Gastrocnemius medialis (tissue), 4 donors: ENCODE data around the gene TLL2. TPM values are rescaled to one million over a fixed set of nuclear protein-coding genes. Genes with fewer than 3 reads are reported as not detected.

Experiments
- ATAC-seq, 2 donors: fragments of 150-250 bp; one replicate each; pipeline ENCODE4 v1.9.1; 2016
- DNase-seq, 2 donors: peaks; one replicate each; pipeline ENCODE4 v3.0.0-alpha.2; 2019
- H3K27ac ChIP-seq, 4 donors: fragments of 200-600 bp; sonication (generic); 1 replicate in 1 of 4; 2 replicates in 3 of 4; pipeline ENCODE4 v1.5.1; 2016 to 2018; ENCODE audit warnings: mild to moderate bottlenecking in 2 of 4, moderate library complexity in 1 of 4
- H3K27me3 ChIP-seq, 3 donors: fragments of 200-600 bp; sonication (generic) in 2 of 3; 1 replicate in 1 of 3; 2 replicates in 2 of 3; pipeline versions ENCODE4 v1.5.1 to v1.6.0; 2016 to 2019; ENCODE audit warnings: mild to moderate bottlenecking in 1 of 3, moderate library complexity in 1 of 3
- H3K36me3 ChIP-seq, 2 donors: fragments of 200-600 bp; sonication (generic) in 1 of 2; one replicate each; pipeline ENCODE4 v1.5.1; 2017 to 2018
- H3K4me1 ChIP-seq, 2 donors: fragments of 200-600 bp; sonication (generic) in 1 of 2; one replicate each; pipeline ENCODE4 v1.5.1; 2016 to 2017; ENCODE audit warnings: mild to moderate bottlenecking in 2 of 2
- H3K4me3 ChIP-seq, 4 donors: fragments of 200-600 bp; sonication (generic) in 3 of 4; 1 replicate in 1 of 4; 2 replicates in 3 of 4; pipeline ENCODE4 v1.5.1; 2016 to 2019; ENCODE audit warnings: mild to moderate bottlenecking in 2 of 4
- H3K9me3 ChIP-seq, 3 donors: fragments of 200-600 bp; sonication (generic) in 2 of 3; 1 replicate in 1 of 3; 2 replicates in 2 of 3; pipeline ENCODE4 v1.5.1; 2016 to 2019
- POLR2A ChIP-seq, 2 donors: fragments of 450-650 bp; IDR thresholded peaks; one replicate each; pipeline ENCODE4 v1.6.1; 2017; ENCODE audit warnings: antibody characterized with exemption in 2 of 2, mild to moderate bottlenecking in 2 of 2, moderate library complexity in 2 of 2
- in situ Hi-C, 4 donors: fragments of 200-750 bp; cut with MboI; loops; one replicate each; pipeline versions ENCODE4 v1.15.0 to v1.8.0; 2017; ENCODE audit warnings: low sequenced_read_pairs in 4 of 4
- intact Hi-C: fragments of 100-400 bp; cut with DNase I; formaldehyde crosslinking; loops from one replicate; pipeline ENCODE4 v1.15.1; 2023; ENCODE audit warnings: low total_unique reads
- total RNA-seq, 4 donors: library from RNA; depleted of rRNA; stranded (reverse); fragments of >200 nt; gene quantifications; one replicate each; pipeline versions ENCODE4 v1.1.0 to v1.2.3, GENCODE V29; 2016
- TF ChIP-seq, protein P1 (sequence below), 5 experiments: fragments of 450-650 bp in 3 of 5; fragments of 200-600 bp in 2 of 5; sonication (generic) in 2 of 5; IDR thresholded peaks in 4 of 5; conservative IDR thresholded peaks in 1 of 5; 1 replicate in 4 of 5; 2 replicates in 1 of 5; pipeline ENCODE4 v1.5.1; 2016 to 2019; ENCODE audit warnings: antibody characterized with exemption in 5 of 5, mild to moderate bottlenecking in 3 of 5, moderate library complexity in 3 of 5

TLL2 gene
- total RNA-seq, 4 donors from 2014 or later: 0.10 to 1.0 (median 0.44) TPM; not detected in 1

DNA sequence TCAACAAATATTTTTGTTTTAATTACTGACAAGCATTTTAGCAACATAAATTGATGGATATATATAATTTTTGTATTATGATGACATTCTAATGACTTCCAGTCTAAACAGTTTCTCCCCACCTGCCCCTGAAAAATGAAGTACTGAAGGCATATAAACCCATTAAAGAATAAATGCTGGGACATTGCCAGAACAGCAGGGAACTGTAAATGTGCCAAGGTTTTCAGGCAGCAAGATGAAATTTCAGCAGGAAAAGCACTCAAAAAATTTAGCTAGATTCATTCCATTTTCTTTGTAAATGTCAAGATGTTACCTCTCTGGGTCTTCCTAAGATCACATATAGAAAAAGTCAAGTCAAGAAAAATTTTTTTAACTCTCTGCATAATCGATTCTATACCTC lies 11.0 kb upstream of the TLL2 start:
- ATAC-seq: no peak
- Histone ChIP-seq H3K36me3 (peaks cover 0 to 55% of the 10 kb centered on the region in 2 donors), H3K4me1 (peaks cover 3 to 9% of the 10 kb centered on the region in 2 donors), H3K27me3 (no peaks in the 10 kb centered on the region), H3K9me3 (no peaks in the 10 kb centered on the region), H3K27ac (no peak overlapping the region), H3K4me3 (no peak overlapping the region)
- no peak for DNase-seq
- in situ Hi-C loops (loop anchor here in 1 of 4 donors (25.0 kb wide), 1 partner anchor 137 kb away; no protein-coding TSS in a partner anchor), intact Hi-C loops (no loop called here)
- no peak for TF ChIP-seq POLR2A (IDR thresholded peaks at IDR 0.05)
- TF ChIP-seq, protein P1, sequence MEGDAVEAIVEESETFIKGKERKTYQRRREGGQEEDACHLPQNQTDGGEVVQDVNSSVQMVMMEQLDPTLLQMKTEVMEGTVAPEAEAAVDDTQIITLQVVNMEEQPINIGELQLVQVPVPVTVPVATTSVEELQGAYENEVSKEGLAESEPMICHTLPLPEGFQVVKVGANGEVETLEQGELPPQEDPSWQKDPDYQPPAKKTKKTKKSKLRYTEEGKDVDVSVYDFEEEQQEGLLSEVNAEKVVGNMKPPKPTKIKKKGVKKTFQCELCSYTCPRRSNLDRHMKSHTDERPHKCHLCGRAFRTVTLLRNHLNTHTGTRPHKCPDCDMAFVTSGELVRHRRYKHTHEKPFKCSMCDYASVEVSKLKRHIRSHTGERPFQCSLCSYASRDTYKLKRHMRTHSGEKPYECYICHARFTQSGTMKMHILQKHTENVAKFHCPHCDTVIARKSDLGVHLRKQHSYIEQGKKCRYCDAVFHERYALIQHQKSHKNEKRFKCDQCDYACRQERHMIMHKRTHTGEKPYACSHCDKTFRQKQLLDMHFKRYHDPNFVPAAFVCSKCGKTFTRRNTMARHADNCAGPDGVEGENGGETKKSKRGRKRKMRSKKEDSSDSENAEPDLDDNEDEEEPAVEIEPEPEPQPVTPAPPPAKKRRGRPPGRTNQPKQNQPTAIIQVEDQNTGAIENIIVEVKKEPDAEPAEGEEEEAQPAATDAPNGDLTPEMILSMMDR (IDR thresholded peaks at IDR 0.05 in 4 of 5, conservative IDR thresholded peaks at IDR 0.05 in 1 of 5): no peak

DNA sequence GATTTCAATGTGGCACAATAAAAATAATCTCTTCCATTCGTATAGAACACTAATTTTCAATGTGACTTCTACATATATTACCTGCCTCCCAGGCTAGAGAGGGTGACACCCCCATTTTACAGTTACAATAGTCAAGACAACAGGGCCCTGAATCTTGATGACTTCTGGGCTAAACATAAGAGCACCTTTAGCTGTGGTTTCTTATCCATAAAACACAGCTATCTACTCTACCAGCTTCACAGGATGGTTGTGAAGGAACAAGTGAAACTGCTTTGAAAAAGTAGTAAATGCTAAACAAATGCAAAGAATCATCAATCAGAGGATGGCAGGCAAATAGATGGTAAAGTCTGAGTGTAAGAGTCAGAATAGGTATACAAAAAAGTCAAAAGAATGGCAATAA lies 3.6 kb upstream of the TLL2 start:
- intact Hi-C loops (no loop called here), in situ Hi-C loops (loop anchor here in 3 of 4 donors (5.0 to 25.0 kb wide), 3 partner anchors 125 to 142 kb away; no protein-coding TSS in a partner anchor)
- Histone ChIP-seq H3K4me3 (no peak overlapping the region), H3K27ac (no peak overlapping the region), H3K4me1 (peaks cover 13 to 25% of the 10 kb centered on the region in 2 donors), H3K9me3 (no peaks in the 10 kb centered on the region), H3K27me3 (no peaks in the 10 kb centered on the region), H3K36me3 (peaks cover 0 to 27% of the 10 kb centered on the region in 2 donors)
- DNase-seq (no peak), ATAC-seq (no peak)
- TF ChIP-seq POLR2A (IDR thresholded peaks at IDR 0.05): no peak
- TF ChIP-seq, protein P1 (IDR thresholded peaks at IDR 0.05 in 4 of 5, conservative IDR thresholded peaks at IDR 0.05 in 1 of 5): no peak

DNA sequence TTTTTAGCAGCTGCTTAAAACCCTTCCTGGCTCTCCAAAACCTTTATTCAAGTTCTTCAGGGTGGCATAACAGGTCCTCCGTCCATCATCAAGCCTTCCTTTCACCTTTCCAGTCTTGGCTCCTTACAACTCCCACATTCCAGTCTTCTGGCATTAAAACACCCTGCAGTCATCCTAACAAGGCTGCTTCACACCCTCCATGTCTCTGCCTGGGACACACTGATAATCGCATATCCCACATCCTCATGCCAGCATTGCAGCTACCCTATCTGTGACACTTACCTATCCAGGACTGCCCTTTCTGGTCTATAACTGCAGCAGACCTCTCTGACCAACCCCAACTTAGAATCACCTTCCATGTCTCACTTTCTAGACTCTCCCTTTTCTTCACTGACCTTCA lies 2.6 kb upstream of the TLL2 start:
- ATAC-seq (no peak), DNase-seq (no peak)
- no peak overlapping the region for H3K4me3 ChIP-seq
- peaks cover 0 to 17% of the 10 kb centered on the region in 2 donors for H3K36me3 ChIP-seq
- H3K27ac ChIP-seq: no peak overlapping the region
- no peaks in the 10 kb centered on the region for H3K27me3 ChIP-seq
- H3K4me1 ChIP-seq: peaks cover 13 to 26% of the 10 kb centered on the region in 2 donors
- in situ Hi-C loops (loop anchor here in 3 of 4 donors (5.0 to 25.0 kb wide), 3 partner anchors 124 to 142 kb away; no protein-coding TSS in a partner anchor), intact Hi-C loops (no loop called here)
- no peaks in the 10 kb centered on the region for H3K9me3 ChIP-seq
- TF ChIP-seq, protein P1 (IDR thresholded peaks at IDR 0.05 in 4 of 5, conservative IDR thresholded peaks at IDR 0.05 in 1 of 5): no peak
- no peak for TF ChIP-seq POLR2A (IDR thresholded peaks at IDR 0.05)

DNA sequence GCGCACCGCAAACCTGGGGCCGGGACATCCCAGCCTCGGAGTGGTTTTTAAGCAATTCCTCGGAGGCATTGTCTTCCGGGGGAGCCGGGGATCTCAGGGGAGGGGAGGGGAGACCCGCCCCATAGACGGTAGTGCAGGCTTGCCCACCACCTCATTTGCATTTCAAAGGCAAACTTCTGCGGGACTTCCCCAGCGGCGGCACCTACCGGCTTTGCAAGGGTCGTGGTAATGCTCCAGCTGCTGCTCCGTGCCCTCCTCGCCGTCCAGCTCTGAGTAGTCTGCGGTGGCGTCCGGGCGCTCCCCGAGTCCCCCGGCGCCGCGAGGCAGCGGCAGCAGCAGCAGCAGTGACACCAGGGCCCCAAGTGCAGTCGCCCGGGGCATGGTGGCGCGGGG lies 425 bp downstream of the TLL2 start:
- no peaks in the 10 kb centered on the region for H3K27me3 ChIP-seq
- no peaks in the 10 kb centered on the region for H3K36me3 ChIP-seq
- ATAC-seq: no peak
- H3K9me3 ChIP-seq: no peaks in the 10 kb centered on the region
- no peak for TF ChIP-seq POLR2A (IDR thresholded peaks at IDR 0.05)
- TF ChIP-seq, protein P1 (IDR thresholded peaks at IDR 0.05 in 4 of 5, conservative IDR thresholded peaks at IDR 0.05 in 1 of 5): no peak
- peak overlapping the region; percentile 61 to 73 (median 66) for H3K4me3 ChIP-seq
- no peak for DNase-seq
- intact Hi-C loops (loop anchor here (1.0 to 5.0 kb wide), 4 partner anchors 74 to 319 kb away; partner anchors contain the start of genes LCOR and TM9SF3), in situ Hi-C loops (loop anchor here in 2 of 4 donors (10.0 to 25.0 kb wide), 2 partner anchors 126 to 138 kb away; no protein-coding TSS in a partner anchor)
- peak overlapping the region; percentile 39 to 61 (median 58) for H3K27ac ChIP-seq
- H3K4me1 ChIP-seq: peaks cover 13 to 26% of the 10 kb centered on the region in 2 donors
